Subcutaneous abdominal adipose tissue (tissue), 5 donors: ENCODE data around the gene CDKN2D.
"Not testable (repeated sequence)": the region's sequence is repeated elsewhere in the genome, so short reads cannot be mapped to it uniquely, and the experiment has no call there.

Source experiments
- H3K27ac ChIP-seq: one replicate; pipeline ENCODE4 v1.7.0; 2013; ENCODE audit warnings: low read depth, mild to moderate bottlenecking, inconsistent platforms, low read length, moderate library complexity
- H3K27me3 ChIP-seq, 5 donors: one replicate each; pipeline ENCODE4 v1.7.0; 2013; ENCODE audit warnings: low read length in 5 of 5, inconsistent platforms in 1 of 5; ENCODE audit not compliant: control insufficient read depth in 5 of 5, insufficient read depth in 4 of 5
- H3K36me3 ChIP-seq, 5 donors: one replicate each; pipeline ENCODE4 v1.7.0; 2013; ENCODE audit warnings: low read length in 5 of 5; ENCODE audit not compliant: control insufficient read depth in 5 of 5, insufficient read depth in 5 of 5
- H3K4me1 ChIP-seq, 5 donors: one replicate each; pipeline ENCODE4 v1.7.0; 2013; ENCODE audit warnings: low read length in 5 of 5, mild to moderate bottlenecking in 3 of 5, moderate library complexity in 1 of 5; ENCODE audit not compliant: control insufficient read depth in 5 of 5, insufficient read depth in 5 of 5
- H3K4me3 ChIP-seq, 5 donors: one replicate each; pipeline ENCODE4 v1.7.0; 2013; ENCODE audit warnings: low read length in 5 of 5, low read depth in 1 of 5
- H3K9ac ChIP-seq, 5 donors: one replicate each; pipeline ENCODE4 v1.7.0; 2013; ENCODE audit warnings: low read length in 5 of 5, mild to moderate bottlenecking in 4 of 5, moderate library complexity in 3 of 5
- H3K9me3 ChIP-seq, 5 donors: one replicate each; pipeline ENCODE4 v1.7.0; 2013; ENCODE audit warnings: low read length in 5 of 5; ENCODE audit not compliant: control insufficient read depth in 5 of 5
- donor health status: healthy.
- donor health status: healthy.
- donor health status: healthy.
- donor health status: healthy.
- donor health status: healthy.

Gene CDKN2D

DNA sequence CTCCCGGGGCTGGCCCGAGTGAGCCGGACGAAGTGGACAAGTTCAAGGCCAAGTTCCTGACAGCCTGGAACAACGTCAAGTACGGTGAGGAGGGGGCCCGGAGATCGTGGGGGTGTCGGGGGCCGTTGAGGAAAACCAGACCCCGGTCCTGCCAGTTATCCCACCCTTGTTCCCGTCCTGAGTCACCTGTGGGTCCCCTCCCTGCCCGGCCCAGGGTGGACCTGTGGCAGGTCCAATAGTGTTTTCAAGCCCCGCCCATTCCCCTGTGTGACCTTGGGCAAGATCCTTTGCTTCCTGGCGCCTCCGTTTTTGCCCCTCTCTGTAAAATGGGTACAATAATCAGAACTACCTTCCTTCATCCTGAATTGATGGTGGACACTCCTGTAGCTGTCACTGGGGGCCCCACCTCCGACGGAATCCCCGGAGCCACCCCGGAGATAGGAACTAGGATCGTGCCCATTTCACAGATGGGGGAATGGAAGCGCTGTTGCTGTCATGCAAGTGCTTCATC lies 24.5 kb downstream of the CDKN2D start:
- peaks cover 0 to 22% (median 17%) of the 10 kb centered on the region in 5 donors for H3K36me3 ChIP-seq
- H3K4me1 ChIP-seq: peaks cover 2 to 19% (median 16%) of the 10 kb centered on the region in 5 donors
- no peaks in the 10 kb centered on the region for H3K27me3 ChIP-seq
- peak overlapping the region; percentile 30 for H3K27ac ChIP-seq
- H3K9me3 ChIP-seq: no peaks in the 10 kb centered on the region
- H3K9ac ChIP-seq: peak overlapping the region; percentile 81 to 94 (median 90)
- H3K4me3 ChIP-seq: peak overlapping the region; percentile 77 to 87 (median 85)

DNA sequence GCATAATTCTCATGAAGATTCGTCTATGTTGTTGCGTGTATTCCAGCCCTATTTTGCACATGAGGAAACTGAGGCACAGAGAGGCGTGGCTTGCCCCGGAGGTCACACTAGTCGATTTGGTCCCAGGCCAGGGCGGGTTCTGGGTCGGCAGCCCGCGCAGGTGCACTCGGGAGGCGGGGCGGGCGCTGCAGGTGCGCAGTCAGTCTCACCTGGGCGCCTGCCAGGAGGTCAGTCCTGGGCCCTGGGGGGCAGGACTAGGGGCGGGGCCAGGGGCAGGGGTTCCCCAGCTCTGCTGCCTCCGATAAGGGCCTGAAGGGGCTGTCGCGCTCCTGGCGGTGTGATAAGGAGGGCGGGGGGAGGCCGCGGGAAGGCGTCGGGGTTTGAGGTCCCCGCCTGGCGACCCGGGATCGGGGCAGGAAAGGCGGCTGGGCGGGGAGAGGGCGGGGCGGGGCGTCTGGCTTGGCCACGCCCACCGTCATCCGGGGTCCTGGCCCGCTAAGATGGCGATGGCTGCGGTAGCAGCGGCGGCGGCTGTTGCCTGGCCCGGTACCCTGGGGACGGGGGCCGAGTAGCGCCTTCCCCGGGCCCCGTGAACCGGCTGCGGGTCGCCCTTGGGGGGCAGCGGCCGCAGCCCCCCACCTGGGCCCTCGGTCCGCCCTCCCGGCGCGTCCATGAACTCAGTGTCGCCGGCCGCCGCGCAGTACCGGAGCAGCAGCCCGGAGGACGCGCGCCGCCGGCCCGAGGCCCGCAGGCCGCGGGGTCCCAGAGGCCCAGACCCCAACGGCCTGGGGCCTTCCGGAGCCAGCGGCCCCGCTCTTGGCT lies 25.1 kb downstream of the CDKN2D start, which contains the start of gene ATG4D:
Gene ATG4D (plus strand): TSS at position 485 of the 822 bp plus-strand sequence. CDS start 187 bp downstream, at position 672.
- H3K27ac ChIP-seq: peak within 1 kb of the TSS; percentile 30
- peaks cover 0 to 15% (median 13%) of the 10 kb centered on the region in 5 donors for H3K36me3 ChIP-seq
- peaks cover 0 to 3% (median 0%) of the 10 kb centered on the region in 5 donors for H3K27me3 ChIP-seq
- H3K4me3 ChIP-seq: peak within 1 kb of the TSS; percentile 77 to 87 (median 85)
- H3K4me1 ChIP-seq: peaks cover 2 to 19% (median 16%) of the 10 kb centered on the region in 5 donors
- H3K9ac ChIP-seq: peak within 1 kb of the TSS; percentile 81 to 94 (median 90)
- H3K9me3 ChIP-seq: no peaks in the 10 kb centered on the region

DNA sequence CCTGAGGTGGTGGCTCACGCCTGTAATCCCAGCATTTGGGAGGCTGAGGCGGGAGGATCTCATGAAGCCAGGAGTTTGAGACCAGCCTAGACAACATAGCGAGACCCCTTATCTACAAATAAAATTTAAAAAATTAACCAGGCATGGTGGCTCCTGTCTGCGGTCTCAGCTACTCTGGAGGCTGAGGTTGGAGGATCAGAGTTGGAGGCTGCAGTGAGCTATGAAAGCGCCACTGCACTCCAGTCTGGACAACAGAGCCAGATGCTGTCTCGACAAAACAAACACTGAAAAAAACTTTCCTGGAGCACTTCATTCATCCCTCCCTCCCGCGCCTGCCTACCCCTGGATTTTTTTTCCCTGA lies 25.7 kb downstream of the CDKN2D start:
- Histone ChIP-seq H3K36me3 (peaks cover 0 to 10% (median 9%) of the 10 kb centered on the region in 5 donors), H3K27me3 (peaks cover 0 to 3% (median 2%) of the 10 kb centered on the region in 5 donors), H3K4me1 (peaks cover 2 to 19% (median 16%) of the 10 kb centered on the region in 5 donors), H3K4me3 (peak overlapping the region in 4 of 5 donors; percentile 77 to 87 (median 84)), H3K27ac (no peak overlapping the region), H3K9ac (peak overlapping the region in 1 of 5 donors; percentile 64), H3K9me3 (no peaks in the 10 kb centered on the region)

DNA sequence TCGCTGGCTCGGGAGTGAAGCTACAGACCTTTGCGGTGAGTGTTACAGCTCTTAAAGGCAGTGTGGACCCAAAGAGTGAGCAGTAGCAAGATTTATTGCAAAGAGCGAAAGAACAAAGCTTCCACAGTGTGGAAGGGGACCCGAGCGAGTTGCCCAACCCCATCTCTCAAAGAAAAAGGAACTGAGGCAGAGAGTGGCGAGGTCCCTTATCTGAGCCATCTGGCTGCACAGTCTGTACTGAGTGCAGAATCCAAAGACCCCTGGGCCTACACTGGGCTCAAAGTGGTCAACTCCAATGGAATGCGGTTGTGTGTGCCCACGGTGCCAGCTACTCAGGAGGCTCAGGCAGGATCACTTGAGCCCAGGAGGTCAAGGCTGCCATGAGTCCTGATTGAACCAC lies 29.8 kb downstream of the CDKN2D start:
- H3K9me3 ChIP-seq, H3K4me3 ChIP-seq, H3K36me3 ChIP-seq, H3K9ac ChIP-seq, H3K4me1 ChIP-seq, H3K27ac ChIP-seq: not testable (repeated sequence)
- H3K27me3 ChIP-seq: peaks cover 0 to 12% (median 3%) of the 10 kb centered on the region in 5 donors

DNA sequence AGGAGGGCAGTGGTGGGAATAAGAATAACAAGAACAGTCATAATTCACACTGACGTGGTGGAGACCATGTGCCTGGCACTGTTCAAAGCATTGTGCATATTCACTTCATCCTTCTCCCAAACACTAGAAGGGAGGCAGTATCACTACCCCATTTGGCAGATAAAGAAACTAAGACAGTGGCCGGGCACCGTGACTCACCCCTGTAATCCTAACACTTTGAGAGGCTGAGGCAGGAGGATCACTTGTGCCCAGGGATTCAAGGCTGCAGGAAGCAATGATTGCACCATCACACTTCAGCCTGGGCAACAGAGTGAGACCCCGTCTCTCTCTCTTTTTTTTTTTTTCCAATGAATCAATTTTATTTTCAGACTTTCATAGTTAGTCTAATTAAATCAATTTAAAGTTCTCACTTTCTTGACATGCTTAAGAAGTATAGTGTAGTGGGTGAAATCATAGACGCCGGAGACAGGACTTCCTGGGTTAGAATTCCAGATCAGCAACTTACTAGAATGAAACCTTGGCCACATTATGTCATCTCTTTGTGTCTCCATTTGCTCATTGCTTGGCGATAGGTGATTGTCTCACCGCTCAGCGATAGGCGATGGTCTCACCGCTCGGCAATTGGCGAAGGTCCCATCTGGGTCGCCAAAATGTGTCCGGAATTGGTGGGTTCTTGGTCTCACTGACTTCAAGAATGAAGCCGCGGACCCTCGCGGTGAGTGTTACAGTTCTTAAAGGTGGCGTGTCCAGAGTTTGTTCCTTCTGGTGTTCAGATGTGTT lies 30.4 kb downstream of the CDKN2D start:
- Histone ChIP-seq H3K9ac (no peak overlapping the region), H3K27ac (no peak overlapping the region), H3K9me3 (no peaks in the 10 kb centered on the region), H3K27me3 (peaks cover 0 to 12% (median 3%) of the 10 kb centered on the region in 5 donors), H3K4me1 (peaks cover 0 to 4% (median 4%) of the 10 kb centered on the region in 5 donors), H3K36me3 (no peaks in the 10 kb centered on the region), H3K4me3 (no peak overlapping the region)

DNA sequence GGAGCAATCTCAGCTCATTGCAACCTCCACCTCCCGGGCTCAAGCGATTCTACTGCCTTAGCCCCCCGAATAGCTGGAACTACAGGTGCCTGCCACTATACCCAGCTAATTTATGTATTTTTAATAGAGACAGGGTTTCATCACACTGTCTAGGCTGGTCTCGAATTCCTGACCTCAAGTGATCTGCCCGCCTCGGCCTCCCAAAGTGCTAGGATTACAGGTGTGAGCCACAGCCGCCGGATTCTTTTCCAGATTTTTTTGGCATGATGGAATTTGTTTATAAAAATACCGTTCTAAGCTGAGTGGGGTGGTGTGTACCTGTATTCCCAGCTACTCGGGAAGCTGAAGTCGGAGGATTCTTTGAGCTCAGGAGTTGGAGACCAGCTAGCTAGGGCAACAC lies 31.1 kb downstream of the CDKN2D start:
- Histone ChIP-seq H3K9ac (no peak overlapping the region), H3K27ac (no peak overlapping the region), H3K9me3 (peaks cover 0 to under 1% (median 0%) of the 10 kb centered on the region in 5 donors), H3K36me3 (no peaks in the 10 kb centered on the region), H3K4me1 (no peaks in the 10 kb centered on the region), H3K4me3 (no peak overlapping the region), H3K27me3 (peaks cover 0 to 12% (median 3%) of the 10 kb centered on the region in 5 donors)

DNA sequence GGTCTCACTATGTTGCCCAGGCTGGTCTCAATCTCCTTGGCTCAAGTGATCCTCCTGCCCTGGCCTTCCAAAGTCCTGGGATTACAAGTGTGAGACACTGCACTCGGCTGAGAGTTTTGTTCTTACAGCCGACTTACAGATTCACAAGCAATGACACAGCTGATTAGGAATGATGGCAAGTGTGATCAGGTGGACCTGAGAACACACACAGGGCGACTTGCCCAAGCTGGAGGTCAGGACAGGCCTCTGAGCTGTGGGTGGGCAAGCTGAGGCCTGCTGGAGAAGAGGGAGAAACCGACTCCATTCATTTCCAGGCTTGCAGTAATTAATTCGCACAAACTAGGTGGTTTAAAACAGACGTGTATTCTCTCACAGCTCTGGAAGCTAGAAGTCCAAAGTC lies 33.2 kb downstream of the CDKN2D start:
- H3K4me1 ChIP-seq: no peaks in the 10 kb centered on the region
- H3K4me3 ChIP-seq: no peak overlapping the region
- no peaks in the 10 kb centered on the region for H3K36me3 ChIP-seq
- H3K9me3 ChIP-seq: peaks cover 0 to 5% (median 0%) of the 10 kb centered on the region in 5 donors
- H3K27me3 ChIP-seq: peaks cover 0 to 12% (median 3%) of the 10 kb centered on the region in 5 donors
- H3K9ac ChIP-seq: no peak overlapping the region
- no peak overlapping the region for H3K27ac ChIP-seq

DNA sequence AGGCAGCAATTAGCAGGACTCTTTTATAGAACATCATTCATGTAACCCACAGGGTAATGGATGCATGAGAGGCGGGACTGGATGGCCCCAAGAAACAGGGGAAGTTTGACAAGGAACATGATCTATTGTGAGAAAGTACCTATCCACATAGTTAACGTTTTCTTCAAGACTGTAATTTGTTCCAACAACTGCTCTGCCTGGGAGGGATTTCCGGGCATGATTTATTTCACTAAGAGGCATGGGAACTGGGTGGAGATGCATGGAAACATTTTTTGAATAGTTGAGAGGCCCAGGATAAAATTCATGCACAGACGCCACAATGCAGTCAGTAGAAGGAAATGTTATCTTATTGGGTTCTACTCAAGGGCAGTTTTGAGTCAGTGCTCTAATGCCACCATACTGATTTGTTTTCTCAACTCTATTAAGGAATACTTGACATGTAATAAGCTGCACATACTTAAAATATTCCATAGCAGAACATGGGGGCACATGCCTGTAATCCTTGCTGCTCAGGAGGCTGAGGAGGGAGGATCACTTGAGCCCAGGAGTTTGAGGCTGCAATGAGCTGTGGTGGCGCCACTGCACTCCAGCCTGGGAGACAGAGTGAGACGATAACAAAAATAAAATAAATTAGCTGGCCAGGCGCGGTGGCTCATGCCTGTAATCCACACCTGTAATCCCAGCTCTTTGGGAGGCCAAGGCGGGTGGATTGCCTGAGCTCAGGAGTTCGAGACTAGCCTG lies 35.0 kb downstream of the CDKN2D start:
- Histone ChIP-seq H3K4me1 (no peaks in the 10 kb centered on the region), H3K36me3 (no peaks in the 10 kb centered on the region), H3K4me3 (no peak overlapping the region), H3K27ac (no peak overlapping the region), H3K9me3 (peaks cover 0 to 5% (median 0%) of the 10 kb centered on the region in 5 donors), H3K9ac (peak overlapping the region in 1 of 5 donors; percentile 13), H3K27me3 (peaks cover 0 to 8% (median 0%) of the 10 kb centered on the region in 5 donors)

DNA sequence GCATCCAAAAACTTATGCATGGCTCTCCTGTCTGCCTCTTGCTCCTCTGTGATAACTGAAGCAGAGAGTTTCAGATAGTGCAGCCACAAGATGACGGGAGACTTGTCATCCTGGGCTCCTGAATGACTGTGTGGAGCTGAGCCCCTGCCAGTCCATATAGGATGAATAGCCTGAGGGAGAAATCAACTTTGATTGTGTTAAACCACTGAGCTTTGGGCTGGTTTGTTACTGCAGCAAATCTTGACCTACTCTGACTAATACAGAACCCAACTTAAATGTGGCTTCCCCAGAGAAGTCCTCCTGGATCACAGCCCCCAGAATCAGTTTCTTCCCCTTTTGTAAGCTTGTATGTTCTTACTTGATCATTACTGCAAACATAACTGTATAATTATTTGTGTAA lies 36.3 kb downstream of the CDKN2D start:
- H3K27me3 ChIP-seq: peaks cover 0 to 8% (median 0%) of the 10 kb centered on the region in 5 donors
- no peak overlapping the region for H3K4me3 ChIP-seq

More for the DNA sequence above, 36.3 kb downstream of the CDKN2D start:
- Histone ChIP-seq H3K36me3 (no peaks in the 10 kb centered on the region), H3K4me1 (no peaks in the 10 kb centered on the region), H3K27ac (no peak overlapping the region), H3K9me3 (peaks cover 0 to 5% (median 0%) of the 10 kb centered on the region in 5 donors), H3K9ac (no peak overlapping the region)
